Measurements from ENCODE around the gene PAX6. TPM values are rescaled to one million over a fixed set of nuclear protein-coding genes. Genes with fewer than 3 reads are reported as not detected.
A peak's percentile ranks its signal among the peaks of the same experiment; 100 is the strongest.

PAX6 gene
- total and polyA plus RNA-seq, 2 donors from 2014 or later, result not detected

- H3K27me3 ChIP-seq (ENCODE audit: control insufficient read depth, insufficient read depth, low read length), result no peaks in the 10 kb centered on the region
- FAIRE-seq (no peak), DNase-seq (peak in 2 of 5 donors; percentile 29 to 33)
- H3K4me1 ChIP-seq (ENCODE audit: control insufficient read depth in 2 of 3, insufficient read depth in 2 of 3, low read depth in 1 of 3, low read length in 3 of 3), result no peaks in the 10 kb centered on the region
- no peak for TF ChIP-seq CTCF (IDR thresholded peaks at IDR 0.05; ENCODE audit: borderline replicate concordance, extremely low read depth, insufficient read depth)
- H3K4me3 ChIP-seq (ENCODE audit: low read length in 3 of 3), result no peak overlapping the region
- no peaks in the 10 kb centered on the region for H3K36me3 ChIP-seq (ENCODE audit: control insufficient read depth in 2 of 3, insufficient read depth in 3 of 3, low read length in 3 of 3)
- no peak overlapping the region for H3K9ac ChIP-seq (ENCODE audit: low read length in 3 of 3)
- intact Hi-C loops (cut with DNase I), result no loop called here
- H3K9me3 ChIP-seq (ENCODE audit: control insufficient read depth in 2 of 3, insufficient read depth in 1 of 3, low read length in 3 of 3), result no peaks in the 10 kb centered on the region
- no peak overlapping the region for H3K27ac ChIP-seq (ENCODE audit: low read depth in 2 of 2, low read length in 2 of 2)
These were observed 41.0 kb downstream of the PAX6 start for GRCh38 chr11:31770011-31770700.

- Histone ChIP-seq H3K9me3 (ENCODE audit: control insufficient read depth in 2 of 3, insufficient read depth in 1 of 3, low read length in 3 of 3) (no peaks in the 10 kb centered on the region), H3K4me3 (ENCODE audit: low read length in 3 of 3) (no peak overlapping the region), H3K27ac (ENCODE audit: low read depth in 2 of 2, low read length in 2 of 2) (no peak overlapping the region), H3K4me1 (ENCODE audit: control insufficient read depth in 2 of 3, insufficient read depth in 2 of 3, low read depth in 1 of 3, low read length in 3 of 3) (no peaks in the 10 kb centered on the region), H3K36me3 (ENCODE audit: control insufficient read depth in 2 of 3, insufficient read depth in 3 of 3, low read length in 3 of 3) (no peaks in the 10 kb centered on the region), H3K27me3 (ENCODE audit: control insufficient read depth, insufficient read depth, low read length) (no peaks in the 10 kb centered on the region), H3K9ac (ENCODE audit: low read length in 3 of 3) (no peak overlapping the region)
- intact Hi-C loops (cut with DNase I), result no loop called here
- TF ChIP-seq CTCF (IDR thresholded peaks at IDR 0.05; ENCODE audit: borderline replicate concordance, extremely low read depth, insufficient read depth), result no peak
- DNase-seq (no peak), FAIRE-seq (no peak)
These were observed 42.1 kb downstream of the PAX6 start for GRCh38 chr11:31768749-31769640.

- no peak overlapping the region for H3K4me3 ChIP-seq (ENCODE audit: low read length in 3 of 3)
- no peak overlapping the region for H3K27ac ChIP-seq (ENCODE audit: low read depth in 2 of 2, low read length in 2 of 2)
- no peaks in the 10 kb centered on the region for H3K4me1 ChIP-seq (ENCODE audit: control insufficient read depth in 2 of 3, insufficient read depth in 2 of 3, low read depth in 1 of 3, low read length in 3 of 3)
- intact Hi-C loops (cut with DNase I), result no loop called here
- FAIRE-seq (no peak), DNase-seq (no peak)
- H3K9me3 ChIP-seq (ENCODE audit: control insufficient read depth in 2 of 3, insufficient read depth in 1 of 3, low read length in 3 of 3), result no peaks in the 10 kb centered on the region
- no peaks in the 10 kb centered on the region for H3K36me3 ChIP-seq (ENCODE audit: control insufficient read depth in 2 of 3, insufficient read depth in 3 of 3, low read length in 3 of 3)
- no peak overlapping the region for H3K9ac ChIP-seq (ENCODE audit: low read length in 3 of 3)
- TF ChIP-seq CTCF (IDR thresholded peaks at IDR 0.05; ENCODE audit: borderline replicate concordance, extremely low read depth, insufficient read depth), result no peak
- H3K27me3 ChIP-seq (ENCODE audit: control insufficient read depth, insufficient read depth, low read length), result no peaks in the 10 kb centered on the region
These were observed 43.4 kb downstream of the PAX6 start for GRCh38 chr11:31767685-31768084.
